ENCODE data around the gene ADAM15.

ADAM15 gene

GRCh38 chr1:155033524-155033923 is 17.6 kb upstream of the ADAM15 start, which contains the start of the genes DCST1 and DCST2:
Gene DCST1, plus strand, starts transcription at chr1:155033824. Its CDS starts 213 bp downstream, at chr1:155034037.
Gene DCST2, minus strand, starts transcription at chr1:155033781. Its CDS starts 80 bp downstream, at chr1:155033701.
- H3K27me3 ChIP-seq (ENCODE audit: low read depth, low read length): peaks cover 21% of the 10 kb centered on the region
- no peaks in the 10 kb centered on the region for H3K4me1 ChIP-seq (ENCODE audit: low read length)
- H4K20me1 ChIP-seq (ENCODE audit: insufficient read depth, low read length): no peaks in the 10 kb centered on the region
- no peaks in the 10 kb centered on the region for H3K9me3 ChIP-seq (ENCODE audit: insufficient read depth, low read length)
- no peaks in the 10 kb centered on the region for H3K36me3 ChIP-seq (replicated peaks; ENCODE audit: low read depth, low read length)
- H3K4me2 ChIP-seq (ENCODE audit: low read length): no peak within 1 kb of the TSS
- no peak within 1 kb of the TSS for H3K27ac ChIP-seq (ENCODE audit: low read length)
- no peak within 1 kb of the TSS for H3K4me3 ChIP-seq (ENCODE audit: low read length)
- no peak within 1 kb of the TSS for H2AFZ ChIP-seq (ENCODE audit: low read depth, low read length)
- TF ChIP-seq CTCF (IDR thresholded peaks at IDR 0.05; ENCODE audit: low read depth, low read length) (no peak), EZH2phosphoT487 (IDR thresholded peaks at IDR 0.05; ENCODE audit: low read depth) (no peak)
- no peak within 1 kb of the TSS for H3K9ac ChIP-seq (ENCODE audit: low read length)
- no peaks in the 10 kb centered on the region for H3K79me2 ChIP-seq (ENCODE audit: low read length)

GRCh38 chr1:155034318-155035208 is 16.6 kb upstream of the ADAM15 start:
- H4K20me1 ChIP-seq (ENCODE audit: insufficient read depth, low read length): no peaks in the 10 kb centered on the region
- H3K4me3 ChIP-seq (ENCODE audit: low read length): no peak overlapping the region
- no peak overlapping the region for H3K27ac ChIP-seq (ENCODE audit: low read length)
- H3K27me3 ChIP-seq (ENCODE audit: low read depth, low read length): peaks cover 29% of the 10 kb centered on the region
- H3K4me2 ChIP-seq (ENCODE audit: low read length): no peak overlapping the region
- no peaks in the 10 kb centered on the region for H3K4me1 ChIP-seq (ENCODE audit: low read length)
- TF ChIP-seq EZH2phosphoT487 (IDR thresholded peaks at IDR 0.05; ENCODE audit: low read depth): no peak
- no peak for TF ChIP-seq CTCF (IDR thresholded peaks at IDR 0.05; ENCODE audit: low read depth, low read length)
- H3K9me3 ChIP-seq (ENCODE audit: insufficient read depth, low read length): no peaks in the 10 kb centered on the region
- H3K36me3 ChIP-seq (replicated peaks; ENCODE audit: low read depth, low read length): no peaks in the 10 kb centered on the region
- no peak overlapping the region for H2AFZ ChIP-seq (ENCODE audit: low read depth, low read length)
- H3K9ac ChIP-seq (ENCODE audit: low read length): no peak overlapping the region
- no peaks in the 10 kb centered on the region for H3K79me2 ChIP-seq (ENCODE audit: low read length)

GRCh38 chr1:155035936-155036335 is 15.2 kb upstream of the ADAM15 start:
- Histone ChIP-seq H3K4me3 (ENCODE audit: low read length) (no peak overlapping the region), H3K4me2 (ENCODE audit: low read length) (no peak overlapping the region), H3K27me3 (ENCODE audit: low read depth, low read length) (peaks cover 29% of the 10 kb centered on the region), H3K27ac (ENCODE audit: low read length) (no peak overlapping the region), H2AFZ (ENCODE audit: low read depth, low read length) (no peak overlapping the region), H4K20me1 (ENCODE audit: insufficient read depth, low read length) (no peaks in the 10 kb centered on the region), H3K9ac (ENCODE audit: low read length) (no peak overlapping the region), H3K4me1 (ENCODE audit: low read length) (no peaks in the 10 kb centered on the region), H3K36me3 (replicated peaks; ENCODE audit: low read depth, low read length) (no peaks in the 10 kb centered on the region), H3K79me2 (ENCODE audit: low read length) (no peaks in the 10 kb centered on the region), H3K9me3 (ENCODE audit: insufficient read depth, low read length) (no peaks in the 10 kb centered on the region)
- TF ChIP-seq EZH2phosphoT487 (IDR thresholded peaks at IDR 0.05; ENCODE audit: low read depth): no peak
- TF ChIP-seq CTCF (IDR thresholded peaks at IDR 0.05; ENCODE audit: low read depth, low read length): no peak

GRCh38 chr1:155037043-155037442 is 14.1 kb upstream of the ADAM15 start:
- no peak for TF ChIP-seq EZH2phosphoT487 (IDR thresholded peaks at IDR 0.05; ENCODE audit: low read depth)
- no peak for TF ChIP-seq CTCF (IDR thresholded peaks at IDR 0.05; ENCODE audit: low read depth, low read length)
- Histone ChIP-seq H3K4me2 (ENCODE audit: low read length) (no peak overlapping the region), H3K27me3 (ENCODE audit: low read depth, low read length) (peaks cover 29% of the 10 kb centered on the region), H3K79me2 (ENCODE audit: low read length) (no peaks in the 10 kb centered on the region), H3K9ac (ENCODE audit: low read length) (no peak overlapping the region), H3K9me3 (ENCODE audit: insufficient read depth, low read length) (no peaks in the 10 kb centered on the region), H4K20me1 (ENCODE audit: insufficient read depth, low read length) (no peaks in the 10 kb centered on the region), H3K27ac (ENCODE audit: low read length) (no peak overlapping the region), H2AFZ (ENCODE audit: low read depth, low read length) (no peak overlapping the region), H3K36me3 (replicated peaks; ENCODE audit: low read depth, low read length) (no peaks in the 10 kb centered on the region), H3K4me1 (ENCODE audit: low read length) (no peaks in the 10 kb centered on the region), H3K4me3 (ENCODE audit: low read length) (no peak overlapping the region)
